Neural cell (in vitro differentiated cells): ENCODE data around the gene SGSM1. TPM values are rescaled to one million over a fixed set of nuclear protein-coding genes. Genes with fewer than 3 reads are reported as not detected.

ENCODE experiments used
- H2AFZ ChIP-seq: fragments of 200-600, 300-800 bp; sonication (generic), shearing (Covaris generic); 2 replicates; pipeline ENCODE4 v1.6.0; 2014; ENCODE audit warnings: low read depth, mild to moderate bottlenecking, antibody characterized with exemption, low read length, moderate library complexity
- H3F3A ChIP-seq: fragments of 200-600 bp; shearing (Covaris generic); 2 replicates; pipeline ENCODE4 v1.6.1; 2016; ENCODE audit warnings: mild to moderate bottlenecking, moderate library complexity, mixed read lengths, antibody characterized with exemption, low read length; ENCODE audit not compliant: insufficient read depth, poor library complexity, severe bottlenecking
- H3K27ac ChIP-seq: fragments of 200-600, 300-800 bp; sonication (generic), shearing (Covaris generic); 2 replicates; pipeline ENCODE4 v1.5.1; 2014; ENCODE audit warnings: mild to moderate bottlenecking, low read length, moderate library complexity
- H3K27me3 ChIP-seq: fragments of 300-800, 200-600 bp; sonication (generic), shearing (Covaris generic); 2 replicates; pipeline ENCODE4 v1.6.0; 2014; ENCODE audit warnings: mild to moderate bottlenecking, low read depth, low read length, moderate library complexity; ENCODE audit not compliant: insufficient read depth
- H3K36me3 ChIP-seq: fragments of 300-800, 200-600 bp; sonication (generic), shearing (Covaris generic); 2 replicates; pipeline ENCODE4 v1.5.1; 2014; ENCODE audit warnings: mild to moderate bottlenecking, antibody characterized with exemption, low read length, moderate library complexity; ENCODE audit not compliant: insufficient read depth
- H3K4me2 ChIP-seq: fragments of 300-800, 200-600 bp; sonication (generic), shearing (Covaris generic); 2 replicates; pipeline ENCODE4 v1.6.0; 2014; ENCODE audit warnings: mild to moderate bottlenecking, low read length
- H3K4me3 ChIP-seq: fragments of 300-800, 200-600 bp; sonication (generic), shearing (Covaris generic); 2 replicates; pipeline ENCODE4 v1.5.1; 2014; ENCODE audit warnings: mild to moderate bottlenecking, low read length, moderate library complexity
- H3K79me2 ChIP-seq: fragments of 200-600 bp; shearing (Covaris generic); replicated peaks from 2 replicates; pipeline ENCODE4 v1.6.0; 2014; ENCODE audit warnings: mild to moderate bottlenecking, low read length, moderate library complexity; ENCODE audit not compliant: insufficient read depth
- H3K9ac ChIP-seq: fragments of 300-800, 200-600 bp; sonication (generic), shearing (Covaris generic); 2 replicates; pipeline ENCODE4 v1.6.1; 2016; ENCODE audit warnings: mild to moderate bottlenecking, low read length, mixed read lengths
- H3K9me2 ChIP-seq: fragments of 200-600 bp; shearing (Covaris generic); 2 replicates; pipeline ENCODE4 v1.6.1; 2016; ENCODE audit warnings: mild to moderate bottlenecking, low read length, mixed read lengths; ENCODE audit not compliant: insufficient read depth
- H3K9me3 ChIP-seq: fragments of 200-600, 300-800 bp; sonication (generic), shearing (Covaris generic); 2 replicates; pipeline ENCODE4 v1.6.1; 2016; ENCODE audit warnings: mild to moderate bottlenecking, mixed run types, low read length, moderate library complexity, mixed read lengths
- H4K20me1 ChIP-seq: fragments of 200-600 bp; shearing (Covaris generic); 2 replicates; pipeline ENCODE4 v1.6.1; 2016; ENCODE audit warnings: mild to moderate bottlenecking, mixed run types; ENCODE audit not compliant: insufficient read depth
- CTCF ChIP-seq: fragments of 450-650 bp; IDR thresholded peaks from 2 replicates; pipeline ENCODE4 v1.5.1; 2014; ENCODE audit warnings: antibody characterized with exemption, mild to moderate bottlenecking, moderate library complexity; ENCODE audit not compliant: poor library complexity, severe bottlenecking
- EP300 ChIP-seq: fragments of 450-650 bp; conservative IDR thresholded peaks from 2 replicates; pipeline ENCODE4 v1.6.1; 2014; ENCODE audit warnings: antibody characterized with exemption, mild to moderate bottlenecking, moderate library complexity; ENCODE audit not compliant: poor library complexity, severe bottlenecking
- EZH2 ChIP-seq: fragments of 200-600, 300-800 bp; shearing (Covaris generic), sonication (generic); IDR thresholded peaks from 2 replicates; pipeline ENCODE4 v1.6.1; 2014; ENCODE audit warnings: antibody characterized with exemption, low read length, borderline replicate concordance, mild to moderate bottlenecking; ENCODE audit not compliant: insufficient read depth, poor library complexity, severe bottlenecking
- MXI1 ChIP-seq: fragments of 450-650 bp; conservative IDR thresholded peaks from 2 replicates; pipeline ENCODE4 v1.6.1; 2014; ENCODE audit warnings: antibody characterized with exemption, mild to moderate bottlenecking; ENCODE audit not compliant: poor library complexity, severe bottlenecking
- POLR2AphosphoS5 ChIP-seq: IDR thresholded peaks from 2 replicates; pipeline ENCODE4 v1.6.1; 2012
- RAD21 ChIP-seq: fragments of 450-650 bp; conservative IDR thresholded peaks from 2 replicates; pipeline ENCODE4 v1.6.1; 2014; ENCODE audit warnings: antibody characterized with exemption, mild to moderate bottlenecking, moderate library complexity
- SMC3 ChIP-seq: fragments of 450-650 bp; conservative IDR thresholded peaks from 2 replicates; pipeline ENCODE4 v1.6.1; 2014; ENCODE audit warnings: antibody characterized with exemption, mild to moderate bottlenecking, moderate library complexity; ENCODE audit not compliant: poor library complexity
- TAF1 ChIP-seq: IDR thresholded peaks from 2 replicates; pipeline ENCODE4 v1.6.1; 2012; ENCODE audit warnings: low read depth
- polyA plus RNA-seq: library from polyadenylated mRNA; depleted of rRNA; stranded (reverse); fragments of >200 nt; gene quantifications from 2 replicates; pipeline ENCODE4 v1.2.3, GENCODE V29; 2014
- TF ChIP-seq, protein P1 (sequence below): IDR thresholded peaks from 2 replicates; pipeline ENCODE4 v1.6.1; 2012; ENCODE audit warnings: borderline replicate concordance

SGSM1 gene
- polyA plus RNA-seq, 1 donor from 2014 or later = 7.5 TPM

DNA sequence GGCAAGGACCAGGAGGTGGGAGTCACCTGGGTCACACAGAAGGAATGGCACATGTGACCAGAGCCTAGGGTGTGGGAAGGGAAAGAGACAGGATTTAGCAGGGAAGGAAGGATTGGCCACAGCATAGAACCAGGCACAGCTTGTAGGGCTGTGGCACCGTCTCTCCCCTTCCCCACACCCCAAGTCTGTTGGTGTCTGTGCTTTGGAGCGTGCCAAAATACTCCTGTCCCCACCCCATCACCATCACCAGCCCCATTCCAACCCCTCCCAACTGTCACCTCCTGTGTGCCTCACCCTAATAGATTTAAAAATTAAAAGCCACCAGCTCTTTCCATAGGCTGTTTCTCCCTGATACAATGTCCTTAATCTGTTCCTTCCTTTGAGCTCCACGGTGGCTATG, 18.2 kb downstream of the SGSM1 start:
- no peaks in the 10 kb centered on the region for H3K79me2 ChIP-seq

GRCh38 chr22:24824915-24825314, 18.9 kb downstream of the SGSM1 start:
- H3K4me2 ChIP-seq = no peak overlapping the region
- no peak overlapping the region for H3K9ac ChIP-seq
- no peaks in the 10 kb centered on the region for H3F3A ChIP-seq
- H4K20me1 ChIP-seq = no peaks in the 10 kb centered on the region
- no peak overlapping the region for H3K27ac ChIP-seq
- no peak overlapping the region for H3K4me3 ChIP-seq
- TF ChIP-seq CTCF = no peak
- TF ChIP-seq POLR2AphosphoS5 = no peak
- no peak for TF ChIP-seq MXI1
- TF ChIP-seq EZH2 = no peak
- TF ChIP-seq, protein P1, sequence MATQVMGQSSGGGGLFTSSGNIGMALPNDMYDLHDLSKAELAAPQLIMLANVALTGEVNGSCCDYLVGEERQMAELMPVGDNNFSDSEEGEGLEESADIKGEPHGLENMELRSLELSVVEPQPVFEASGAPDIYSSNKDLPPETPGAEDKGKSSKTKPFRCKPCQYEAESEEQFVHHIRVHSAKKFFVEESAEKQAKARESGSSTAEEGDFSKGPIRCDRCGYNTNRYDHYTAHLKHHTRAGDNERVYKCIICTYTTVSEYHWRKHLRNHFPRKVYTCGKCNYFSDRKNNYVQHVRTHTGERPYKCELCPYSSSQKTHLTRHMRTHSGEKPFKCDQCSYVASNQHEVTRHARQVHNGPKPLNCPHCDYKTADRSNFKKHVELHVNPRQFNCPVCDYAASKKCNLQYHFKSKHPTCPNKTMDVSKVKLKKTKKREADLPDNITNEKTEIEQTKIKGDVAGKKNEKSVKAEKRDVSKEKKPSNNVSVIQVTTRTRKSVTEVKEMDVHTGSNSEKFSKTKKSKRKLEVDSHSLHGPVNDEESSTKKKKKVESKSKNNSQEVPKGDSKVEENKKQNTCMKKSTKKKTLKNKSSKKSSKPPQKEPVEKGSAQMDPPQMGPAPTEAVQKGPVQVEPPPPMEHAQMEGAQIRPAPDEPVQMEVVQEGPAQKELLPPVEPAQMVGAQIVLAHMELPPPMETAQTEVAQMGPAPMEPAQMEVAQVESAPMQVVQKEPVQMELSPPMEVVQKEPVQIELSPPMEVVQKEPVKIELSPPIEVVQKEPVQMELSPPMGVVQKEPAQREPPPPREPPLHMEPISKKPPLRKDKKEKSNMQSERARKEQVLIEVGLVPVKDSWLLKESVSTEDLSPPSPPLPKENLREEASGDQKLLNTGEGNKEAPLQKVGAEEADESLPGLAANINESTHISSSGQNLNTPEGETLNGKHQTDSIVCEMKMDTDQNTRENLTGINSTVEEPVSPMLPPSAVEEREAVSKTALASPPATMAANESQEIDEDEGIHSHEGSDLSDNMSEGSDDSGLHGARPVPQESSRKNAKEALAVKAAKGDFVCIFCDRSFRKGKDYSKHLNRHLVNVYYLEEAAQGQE = no peak
- TF ChIP-seq TAF1 = no peak
- no peaks in the 10 kb centered on the region for H3K9me2 ChIP-seq
- no peaks in the 10 kb centered on the region for H3K36me3 ChIP-seq
- H3K79me2 ChIP-seq = no peaks in the 10 kb centered on the region
- no peaks in the 10 kb centered on the region for H3K9me3 ChIP-seq
- no peaks in the 10 kb centered on the region for H3K27me3 ChIP-seq
- H2AFZ ChIP-seq = no peak overlapping the region

More for the DNA sequence above, 18.2 kb downstream of the SGSM1 start:
- Histone ChIP-seq H3K9me3 (no peaks in the 10 kb centered on the region), H3K36me3 (no peaks in the 10 kb centered on the region), H3K4me2 (no peak overlapping the region), H4K20me1 (no peaks in the 10 kb centered on the region), H3K27ac (no peak overlapping the region), H3F3A (no peaks in the 10 kb centered on the region), H3K4me3 (no peak overlapping the region), H3K9ac (no peak overlapping the region), H3K9me2 (no peaks in the 10 kb centered on the region), H3K27me3 (no peaks in the 10 kb centered on the region), H2AFZ (no peak overlapping the region)
- TF ChIP-seq EZH2 (no peak), TAF1 (no peak), SMC3 (no peak), CTCF (no peak), RAD21 (no peak), POLR2AphosphoS5 (no peak), MXI1 (no peak), EP300 (no peak)
- TF ChIP-seq, protein P1 = no peak
